ENCODE measurements around the gene MCM5.

GRCh38 chr22:35392357-35392756 is 7.6 kb upstream of the MCM5 start:
- TF ChIP-seq CTCF (conservative IDR thresholded peaks at IDR 0.05; ENCODE audit: low read depth in 2 of 2) = no peak
- TF ChIP-seq EZH2 (IDR thresholded peaks at IDR 0.05; ENCODE audit: low read depth, unreplicated experiment) = no peak
- TF ChIP-seq POLR2AphosphoS5 (IDR thresholded peaks at IDR 0.05; ENCODE audit: low read depth) = no peak
- no peak for TF ChIP-seq EZH2phosphoT487 (IDR thresholded peaks at IDR 0.05; ENCODE audit: unreplicated experiment)
- no peak for TF ChIP-seq CREB1 (CRISPR knock-in tag; IDR thresholded peaks at IDR 0.05; ENCODE audit: low read depth)
- no peak for TF ChIP-seq REST (IDR thresholded peaks at IDR 0.05; ENCODE audit: unreplicated experiment)
- no peak for TF ChIP-seq ZNF114 (CRISPR knock-in tag; IDR thresholded peaks at IDR 0.05)
- no peak for TF ChIP-seq ETS1 (IDR thresholded peaks at IDR 0.05)

All from GM23338 (cell line).